ENCODE data around the gene ST8SIA5.

The ST8SIA5 gene

DNA sequence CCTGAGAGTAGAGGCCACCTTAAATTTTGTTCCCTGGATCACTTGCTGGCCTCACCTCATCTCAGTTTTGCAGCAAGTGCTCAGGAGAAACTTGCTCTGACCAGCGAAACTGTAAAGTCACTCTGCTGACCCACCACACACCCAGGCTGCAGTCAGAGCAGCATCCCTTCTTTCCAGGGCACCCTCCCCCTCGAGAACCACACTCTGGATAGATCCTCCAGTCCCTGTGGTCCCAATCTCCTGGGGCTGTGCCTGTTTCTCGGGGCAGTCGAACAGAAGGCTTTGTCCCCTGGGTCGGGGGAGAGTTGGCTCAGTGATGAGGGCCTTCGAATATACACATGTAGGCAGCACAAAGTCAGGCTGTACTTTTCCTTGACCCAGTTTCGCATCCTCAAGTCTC lies 18.4 kb downstream of the ST8SIA5 start:
- no peak for DNase-seq (ENCODE audit: low spot score)

DNA sequence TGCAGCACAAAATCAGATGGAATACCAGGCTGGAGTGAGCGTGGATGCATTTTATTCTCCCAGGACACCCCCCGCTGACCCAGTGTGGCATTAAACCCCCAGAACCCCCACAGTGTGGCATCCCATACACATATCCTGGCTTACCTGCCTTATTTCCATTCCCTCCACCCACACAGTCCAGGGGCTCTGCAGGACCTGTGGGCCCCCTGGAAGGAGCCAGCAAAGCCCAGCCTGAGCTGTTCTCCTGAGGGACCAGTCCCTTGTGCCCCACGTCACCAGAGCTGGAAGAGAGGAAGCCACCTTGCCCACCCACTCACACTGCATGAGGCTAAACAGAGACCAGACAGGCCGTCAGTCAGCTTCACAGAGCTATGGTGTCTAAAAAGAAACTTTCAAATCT lies 20.1 kb downstream of the ST8SIA5 start:
- no peak for DNase-seq (ENCODE audit: low spot score)

DNA sequence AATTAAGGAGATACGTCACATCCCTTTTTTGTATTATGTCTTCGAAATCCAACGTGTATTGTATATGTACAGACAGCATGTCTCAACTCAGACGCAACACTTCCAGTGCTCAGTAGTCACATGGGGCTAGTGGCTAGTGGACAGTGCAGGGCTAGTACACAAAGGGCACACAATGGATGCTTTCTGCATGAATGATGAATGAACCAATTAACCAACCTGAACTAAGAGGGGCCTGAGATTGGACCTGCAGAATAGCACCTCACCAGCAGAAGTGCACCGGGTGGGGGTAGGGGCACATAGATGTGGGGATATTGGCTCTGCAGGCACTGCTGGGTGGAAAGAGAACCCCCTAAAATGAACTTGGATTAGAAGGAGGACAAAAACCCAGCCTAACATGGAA lies 20.7 kb downstream of the ST8SIA5 start:
- no peak for DNase-seq (ENCODE audit: low spot score)

DNA sequence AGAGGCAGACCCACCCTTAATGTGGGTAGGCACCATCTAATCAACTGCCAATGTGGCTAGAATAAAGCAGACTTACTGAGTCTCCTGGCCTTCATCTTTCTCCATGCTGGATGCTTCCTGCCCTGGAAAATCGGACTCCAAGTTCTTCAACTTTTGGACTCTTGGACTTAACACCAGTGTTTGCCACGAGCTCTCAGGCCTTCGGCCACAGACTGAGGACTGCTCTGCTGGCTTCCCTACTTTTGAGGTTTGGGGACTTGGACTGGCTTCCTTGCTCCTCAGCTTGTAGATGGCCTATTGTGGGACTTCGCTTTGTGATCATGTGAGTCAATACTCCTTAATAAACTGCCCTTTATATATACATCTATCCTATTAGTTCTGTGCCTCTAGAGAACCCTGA lies 21.9 kb downstream of the ST8SIA5 start:
- no peak for DNase-seq (ENCODE audit: low spot score)

DNA sequence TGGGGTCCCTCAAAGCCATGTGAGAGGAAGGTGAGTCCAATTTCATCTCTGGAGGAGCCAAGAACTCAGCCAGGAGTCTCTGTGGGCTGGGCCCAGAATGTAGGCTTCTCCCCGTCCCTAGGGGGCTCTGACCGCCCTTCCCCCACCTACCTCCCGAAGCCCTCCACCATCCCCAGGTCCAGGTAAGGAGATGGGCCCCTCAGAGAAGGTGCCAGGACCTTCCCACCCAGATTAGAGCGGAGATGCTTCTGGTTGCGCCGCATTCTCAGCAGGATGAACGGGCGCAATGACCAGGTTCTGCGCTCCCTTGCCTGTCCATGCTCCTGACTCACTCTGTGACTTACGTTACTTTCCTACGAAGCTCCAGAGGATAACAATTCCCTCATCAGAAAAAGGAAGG lies 23.0 kb downstream of the ST8SIA5 start:
- DNase-seq (ENCODE audit: low spot score) = no peak

DNA sequence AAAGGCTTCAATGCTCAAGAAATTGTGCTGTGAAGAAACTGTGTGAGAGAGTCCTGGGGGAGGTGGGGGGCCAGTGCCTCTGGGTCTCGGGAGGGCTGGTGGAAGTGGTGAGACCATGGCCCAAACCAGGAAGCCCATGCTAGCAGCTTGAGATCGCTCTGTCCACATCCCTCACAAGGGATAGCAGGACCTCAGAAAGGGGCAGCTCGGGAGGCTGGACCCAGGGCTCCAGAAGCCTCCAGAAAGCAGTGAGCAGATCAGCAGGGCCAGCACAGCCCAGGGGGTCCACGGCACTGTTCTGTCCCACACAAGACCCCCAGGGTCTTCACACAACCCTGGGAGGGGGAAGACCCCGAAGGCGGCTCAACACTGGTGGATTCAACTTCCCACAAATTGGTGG lies 24.1 kb downstream of the ST8SIA5 start:
- no peak for DNase-seq (ENCODE audit: low spot score)

DNA sequence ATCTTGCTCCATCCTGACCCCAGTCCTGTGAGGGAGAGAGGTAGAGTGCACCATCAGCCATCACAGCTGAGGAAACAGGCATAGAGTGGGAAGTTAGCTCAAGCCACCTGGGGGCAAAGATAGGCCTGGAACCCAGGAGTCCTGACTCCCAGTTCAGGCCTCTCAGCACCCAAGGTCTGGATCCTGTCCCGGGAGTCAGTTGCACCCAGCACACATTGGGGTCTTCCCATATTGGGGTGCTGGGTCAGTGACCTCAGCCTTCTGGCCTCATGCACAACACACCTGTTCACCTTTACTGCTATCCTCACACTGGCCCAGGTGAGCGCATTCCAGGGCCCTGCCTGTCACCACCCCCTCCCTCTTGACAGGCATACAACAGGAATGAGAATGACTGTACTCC lies 24.7 kb downstream of the ST8SIA5 start:
- DNase-seq (ENCODE audit: low spot score) = no peak

DNA sequence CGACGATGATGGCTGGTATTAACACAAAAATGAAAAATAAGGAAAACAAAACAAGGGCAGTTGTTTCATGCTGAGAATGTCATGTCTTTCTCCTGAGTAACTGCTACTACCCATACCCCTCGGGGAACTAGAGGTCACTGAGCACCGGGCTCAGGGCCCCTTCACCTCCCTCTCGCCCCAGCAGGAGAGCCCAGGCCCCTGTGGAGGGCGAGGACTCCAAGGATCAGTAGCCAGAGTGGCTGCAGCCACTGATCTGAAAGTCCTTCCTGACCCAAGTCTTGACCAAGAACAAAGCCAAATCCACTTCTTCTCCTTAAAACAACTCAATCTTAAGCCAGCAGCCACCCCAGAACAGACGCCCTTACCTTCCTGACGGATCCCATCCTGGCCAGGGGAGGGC lies 25.5 kb downstream of the ST8SIA5 start:
- no peak for DNase-seq (ENCODE audit: low spot score)

DNA sequence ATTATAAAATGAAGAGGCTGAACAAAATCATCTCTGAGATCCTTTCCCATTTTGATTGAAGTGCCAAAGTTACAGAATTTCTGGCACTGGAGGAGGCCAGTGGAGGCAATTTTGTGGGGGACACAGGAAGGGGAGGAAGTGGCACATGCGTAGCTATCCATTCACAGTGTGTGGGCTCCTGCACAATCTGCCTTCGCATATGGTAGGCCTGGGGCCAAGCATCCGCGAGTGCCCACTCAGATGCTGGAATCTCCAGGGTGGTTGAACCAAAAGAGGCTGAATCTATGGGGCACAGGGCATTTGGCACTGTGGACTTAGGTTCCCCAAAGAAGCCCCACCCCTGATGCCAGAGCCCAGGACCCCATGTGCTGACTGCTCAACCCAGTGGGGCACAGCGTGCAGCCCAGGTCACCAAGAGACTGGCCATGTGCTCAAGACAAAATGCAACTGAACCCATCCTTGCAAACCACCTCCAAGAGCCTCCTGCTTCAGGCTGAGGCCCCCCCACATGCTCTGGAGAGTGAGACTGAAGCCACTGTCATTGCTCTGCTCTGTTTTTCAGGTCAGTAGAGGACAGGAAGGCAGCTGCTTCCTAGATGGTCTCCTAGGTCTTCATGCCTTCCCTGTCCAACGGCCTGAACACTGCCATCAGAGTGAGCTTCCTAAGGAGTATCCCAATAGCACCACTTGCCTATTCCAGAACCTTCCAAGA lies 28.5 kb downstream of the ST8SIA5 start:
- DNase-seq (ENCODE audit: low spot score) = no peak

DNA sequence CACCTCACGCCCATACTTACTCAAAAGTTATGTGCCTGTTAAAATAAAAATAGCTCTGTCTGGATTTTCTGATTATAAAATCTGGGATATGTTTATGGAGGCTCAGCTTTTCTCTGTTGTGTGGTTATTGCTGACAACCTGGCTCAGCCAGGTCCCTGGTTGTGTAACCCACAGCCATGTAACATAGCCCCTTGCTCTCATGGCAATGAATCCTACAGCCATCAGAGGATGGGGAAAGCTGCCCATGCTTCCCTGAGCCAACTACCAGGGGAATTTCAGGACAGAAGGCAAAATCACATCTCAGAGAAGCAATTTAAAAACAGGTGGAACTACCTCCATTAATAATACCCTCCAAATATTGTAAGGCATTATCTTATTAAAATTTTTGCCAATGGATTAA lies 29.7 kb downstream of the ST8SIA5 start:
- no peak for DNase-seq (ENCODE audit: low spot score)

DNA sequence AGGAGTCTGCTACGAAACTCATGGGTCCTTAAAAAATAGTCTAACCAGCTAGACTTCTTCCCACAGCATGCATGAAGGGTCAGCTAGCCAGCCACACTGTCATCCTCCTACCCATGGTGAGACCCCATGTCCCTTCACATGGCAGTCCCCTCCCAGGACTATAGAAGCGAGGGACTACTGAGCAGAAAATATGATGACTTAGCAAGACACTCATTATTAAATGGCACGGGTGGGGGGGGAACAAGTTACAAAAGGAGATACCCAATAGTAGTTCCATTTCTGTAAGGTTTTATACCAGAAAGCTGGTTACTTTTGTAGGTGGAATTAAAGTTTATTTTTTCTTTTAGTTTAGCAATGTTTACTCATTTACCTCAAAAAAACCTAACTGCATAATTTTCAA lies 31.5 kb downstream of the ST8SIA5 start:
- no peak for DNase-seq (ENCODE audit: low spot score)

DNA sequence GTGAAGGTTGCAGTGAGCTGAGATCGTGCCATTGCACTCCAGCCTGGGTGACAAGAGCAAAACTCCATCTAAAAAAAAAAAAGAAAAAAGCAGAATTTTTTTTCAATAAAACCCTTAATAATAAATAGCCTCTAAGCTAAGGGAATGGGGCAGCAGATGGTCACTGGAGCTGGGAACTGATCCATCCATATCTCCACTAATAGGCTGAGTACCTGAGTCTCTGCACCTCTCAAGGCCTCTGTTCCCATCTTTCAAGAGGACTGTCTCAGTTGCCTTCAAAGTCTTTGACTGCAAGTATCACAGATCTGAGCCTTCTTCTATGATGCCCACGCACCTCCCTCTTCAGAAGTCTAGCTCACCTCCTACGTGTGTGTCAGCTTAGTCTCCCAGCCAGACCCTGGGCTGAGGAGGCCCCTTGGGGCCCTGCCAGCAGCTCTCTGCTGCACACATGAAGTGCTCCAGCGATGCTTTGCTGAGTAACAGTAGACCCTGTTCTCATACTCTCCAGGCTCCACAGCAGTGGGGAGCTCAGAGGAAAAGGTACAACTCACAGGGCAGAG lies 32.9 kb downstream of the ST8SIA5 start:
- DNase-seq (ENCODE audit: low spot score) = no peak

DNA sequence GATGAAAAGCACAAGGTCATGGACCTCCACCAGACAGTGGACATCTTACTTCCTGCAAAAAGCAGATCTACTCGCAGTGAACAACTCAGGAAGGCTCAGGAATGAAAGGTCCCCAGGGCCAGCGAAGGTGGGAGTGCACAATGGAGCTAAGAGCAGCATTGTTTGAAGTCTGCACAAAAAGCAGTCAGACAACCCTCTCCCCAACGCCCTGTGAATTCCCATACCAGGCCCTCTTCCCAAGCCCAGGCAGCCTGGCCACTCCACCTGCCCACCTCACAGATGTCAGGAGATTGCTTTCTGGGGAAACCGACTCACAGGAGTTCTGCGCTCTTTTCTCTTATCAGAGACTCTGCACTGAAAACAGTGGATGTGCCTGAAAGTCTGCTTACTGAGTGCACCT lies 34.8 kb downstream of the ST8SIA5 start:
- no peak for DNase-seq (ENCODE audit: low spot score)

DNA sequence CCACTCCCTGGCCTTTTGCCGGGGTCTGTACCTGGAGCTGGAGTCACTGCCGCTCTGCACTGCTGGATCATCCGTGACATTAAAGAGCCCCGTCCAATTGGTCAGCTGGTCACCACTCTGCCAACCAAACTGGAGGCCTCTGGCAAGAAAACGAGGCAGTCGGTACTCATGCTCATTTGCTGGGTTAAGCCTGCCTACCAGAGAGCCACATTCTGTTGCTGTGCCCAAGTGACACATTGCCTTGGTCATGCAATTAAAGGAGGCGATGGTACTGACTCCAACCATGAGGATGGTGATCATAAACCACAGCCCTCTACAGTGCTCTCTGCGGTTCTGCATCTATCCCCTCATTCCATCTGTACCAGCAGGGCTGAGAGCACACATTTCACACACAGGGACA lies 35.5 kb downstream of the ST8SIA5 start:
- DNase-seq (ENCODE audit: low spot score) = no peak

DNA sequence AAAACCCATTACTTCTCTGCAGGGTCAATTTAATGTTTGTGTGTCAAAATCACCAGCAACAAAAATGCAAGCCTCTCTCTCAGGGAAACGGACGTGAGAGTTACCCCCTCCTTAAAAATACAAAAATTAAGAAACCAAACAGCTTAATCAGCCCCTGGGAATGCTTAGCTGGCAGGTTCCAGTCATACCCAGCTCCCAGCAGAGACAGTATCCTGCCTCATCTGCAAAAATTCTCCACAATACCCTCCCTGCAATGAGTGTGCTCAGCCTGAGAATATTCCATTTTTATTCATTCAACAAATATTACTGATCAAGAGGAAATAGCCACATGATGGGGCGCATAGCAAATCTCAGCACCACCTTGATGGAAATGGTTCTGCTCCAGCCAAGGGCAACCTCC lies 36.3 kb downstream of the ST8SIA5 start:
- DNase-seq (ENCODE audit: low spot score) = no peak

DNA sequence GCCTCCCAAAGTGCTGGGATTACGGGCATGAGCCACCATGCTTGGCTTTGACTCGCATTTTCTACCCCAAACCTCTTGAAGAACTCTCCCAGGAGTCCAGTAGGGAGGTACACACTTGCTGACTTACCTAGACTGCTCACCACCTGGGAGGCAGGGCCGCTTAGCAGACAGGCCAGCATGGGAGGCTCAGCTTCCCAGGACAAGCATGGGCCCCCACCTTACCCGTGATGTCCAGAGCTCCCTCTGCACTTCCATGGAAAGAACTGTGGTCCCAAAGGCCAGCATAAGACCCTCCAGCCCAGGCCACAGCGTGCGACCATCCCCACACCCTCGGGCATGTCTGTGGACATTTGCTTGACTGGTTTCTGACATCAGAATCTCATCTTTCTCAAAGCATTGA lies 36.8 kb downstream of the ST8SIA5 start:
- DNase-seq (ENCODE audit: low spot score) = no peak

DNA sequence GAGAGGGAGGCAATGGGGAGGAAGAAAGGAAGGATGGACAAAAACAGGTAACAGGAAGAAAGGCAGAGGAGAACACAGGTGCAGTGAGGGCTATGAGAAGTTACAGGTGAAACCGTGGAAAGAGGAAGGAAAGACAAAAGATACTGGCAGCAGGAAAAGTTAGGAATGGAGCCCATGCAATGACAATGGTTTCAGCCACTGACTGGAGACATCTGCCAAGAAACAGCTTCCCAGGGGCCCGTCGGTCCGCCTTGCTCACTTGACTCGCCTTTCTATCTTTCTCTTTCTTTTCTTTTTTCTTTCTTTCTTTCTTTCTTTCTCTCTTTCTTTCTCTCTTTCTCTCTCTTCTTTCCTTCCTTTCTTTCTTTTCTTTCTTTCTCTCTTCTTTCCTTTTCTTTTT lies 37.5 kb downstream of the ST8SIA5 start:
- DNase-seq (ENCODE audit: low spot score) = no peak

DNA sequence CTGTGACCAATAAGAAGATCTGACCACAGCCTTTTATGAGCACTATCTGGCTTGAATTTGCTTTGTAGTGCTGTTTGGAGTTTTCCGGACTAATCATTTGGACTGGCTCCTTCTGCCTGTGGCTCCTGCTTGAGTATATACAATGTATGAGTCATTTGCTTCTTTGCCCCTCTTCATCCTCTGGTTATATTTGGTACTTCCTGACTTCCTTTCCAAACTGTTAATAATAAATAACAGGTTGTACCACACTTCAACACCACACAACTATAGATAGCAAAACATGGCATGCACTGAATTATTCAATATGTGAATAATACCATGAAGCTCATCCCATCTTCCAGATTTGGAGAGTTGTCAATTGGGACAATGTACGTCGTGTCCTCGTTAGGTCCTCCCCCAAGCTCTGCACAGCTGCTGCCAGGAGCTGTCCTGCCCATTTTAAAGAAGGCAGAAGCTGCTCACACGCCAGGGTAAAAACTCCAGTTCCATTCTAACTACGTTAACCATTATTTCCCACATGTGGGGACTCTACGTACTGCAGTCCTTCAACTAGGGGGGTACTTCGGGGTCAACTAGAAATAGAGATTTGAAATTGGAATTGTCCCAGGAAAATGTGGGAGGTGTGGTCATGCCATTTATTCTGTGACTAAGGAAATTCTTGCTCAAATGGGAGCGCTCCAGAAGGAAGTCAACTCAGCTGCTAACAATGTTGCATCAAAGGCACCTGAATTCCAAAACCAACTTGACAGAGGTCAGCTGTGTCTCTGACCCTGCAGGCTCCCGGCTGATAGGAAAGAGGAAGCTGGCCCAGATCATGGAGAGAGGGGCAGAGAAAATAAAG lies 38.1 kb downstream of the ST8SIA5 start:
- DNase-seq (ENCODE audit: low spot score) = no peak

DNA sequence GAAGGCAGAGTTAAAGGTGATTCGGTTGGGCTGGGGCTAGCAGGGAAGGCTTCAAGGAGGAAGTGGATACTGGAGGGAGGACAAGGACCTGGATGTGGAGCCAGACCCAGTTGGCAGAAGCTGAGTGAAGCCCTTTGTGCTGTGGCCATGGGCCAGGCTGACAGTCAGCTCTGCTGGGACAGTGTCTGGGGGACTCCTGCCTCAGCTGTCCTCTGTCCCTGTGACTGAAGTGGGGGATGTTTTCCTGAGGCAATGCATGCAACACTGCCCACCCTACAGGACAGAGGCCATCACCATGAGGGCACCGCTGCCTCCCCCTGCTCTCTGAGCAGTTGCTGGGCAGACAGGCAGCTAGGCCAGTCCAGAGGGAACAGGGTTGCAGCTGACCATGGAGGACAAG lies 40.0 kb downstream of the ST8SIA5 start:
- DNase-seq (ENCODE audit: low spot score) = peak; percentile 33

DNA sequence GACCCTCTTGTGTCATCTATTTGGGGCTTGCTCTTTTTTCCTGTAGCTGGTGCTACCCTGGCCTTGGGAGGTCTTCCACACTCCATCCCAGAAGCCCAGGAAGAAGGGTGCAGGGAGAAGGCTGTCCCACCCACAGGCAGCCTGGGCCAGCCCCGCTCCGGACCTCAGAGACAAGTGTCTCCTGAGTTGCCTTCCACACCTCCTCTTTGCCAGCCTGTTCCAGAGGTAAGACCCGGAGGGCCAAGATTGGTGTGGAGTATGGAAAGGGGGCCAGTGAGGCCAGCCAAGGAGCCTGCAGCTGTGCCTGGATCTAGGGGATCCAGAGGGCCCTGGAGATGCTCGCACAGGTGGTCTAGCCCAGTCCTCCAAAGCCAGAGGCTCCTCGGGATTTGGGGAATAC lies 40.5 kb downstream of the ST8SIA5 start:
- no peak for DNase-seq (ENCODE audit: low spot score)

DNA sequence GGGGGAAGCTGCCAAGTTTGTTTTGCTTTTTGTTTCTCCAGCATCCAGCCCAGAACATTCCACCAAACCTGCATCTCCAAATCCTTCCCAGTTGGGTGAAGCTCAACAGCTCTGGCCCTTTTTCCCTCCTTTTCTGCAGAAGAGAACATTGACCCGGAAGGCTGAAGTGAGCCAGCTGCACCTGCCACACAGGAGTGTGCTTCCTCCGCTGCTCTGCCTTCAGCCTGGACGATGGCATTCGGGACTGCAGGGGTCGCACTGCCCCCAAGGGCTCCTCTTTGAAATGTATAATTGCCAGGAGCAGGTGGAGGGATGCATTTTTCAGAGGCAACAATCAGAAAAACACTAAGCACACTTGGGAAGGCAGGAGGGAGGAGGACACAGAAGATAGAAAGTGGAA lies 41.8 kb downstream of the ST8SIA5 start:
- DNase-seq (ENCODE audit: low spot score) = no peak

DNA sequence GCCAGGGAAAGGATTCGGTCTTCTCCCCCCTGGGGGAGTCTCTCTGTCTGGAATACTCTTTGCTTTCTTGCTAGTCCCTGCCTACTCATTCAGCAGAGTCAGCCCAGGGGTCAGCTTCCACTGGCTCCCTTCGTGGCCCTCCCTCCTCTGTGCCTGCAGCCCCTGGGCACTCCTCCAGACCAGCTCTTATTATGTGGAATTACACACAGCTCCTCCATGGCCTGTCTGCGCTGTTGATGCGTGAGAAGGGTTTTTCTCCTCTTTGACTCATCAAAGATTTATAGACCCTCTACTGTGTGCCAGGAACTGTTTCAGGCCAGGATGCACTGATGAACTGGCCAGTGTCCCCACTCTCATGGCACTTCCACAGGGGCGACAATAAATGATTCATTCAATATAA lies 44.4 kb downstream of the ST8SIA5 start:
- no peak for DNase-seq (ENCODE audit: low spot score)

DNA sequence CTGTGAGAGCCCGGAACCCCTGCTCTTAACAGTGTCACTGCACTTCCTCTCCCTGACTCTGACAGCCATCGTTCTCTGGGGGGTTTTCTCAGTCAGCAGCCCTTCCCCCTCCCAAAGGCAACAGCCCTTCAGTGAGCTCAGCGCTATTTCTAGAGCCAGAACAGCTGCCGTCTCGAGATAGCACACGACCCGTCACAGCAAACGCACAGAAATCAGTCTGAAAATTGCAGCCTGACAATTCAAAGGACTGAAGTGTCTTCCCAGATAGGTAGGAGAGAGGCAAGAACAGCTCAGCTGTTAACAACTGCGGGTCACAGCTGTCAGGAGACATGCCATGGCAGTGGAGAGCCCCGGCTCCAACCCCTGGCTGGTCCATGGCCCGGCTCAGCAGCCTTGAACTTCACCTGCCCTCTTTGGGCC lies 45.4 kb downstream of the ST8SIA5 start:
- no peak for DNase-seq (ENCODE audit: low spot score)
